Measurements from ENCODE around the gene METRNL.

Gene METRNL

GRCh38 chr17:83094291-83094690 lies 14.9 kb downstream of the METRNL start:
- no peak for FAIRE-seq

- FAIRE-seq, result no peak
These were observed 15.6 kb downstream of the METRNL start for GRCh38 chr17:83095016-83095415.

- no peak for FAIRE-seq
These were observed 17.2 kb downstream of the METRNL start for GRCh38 chr17:83096401-83097224.

GRCh38 chr17:83097831-83098230 lies 18.4 kb downstream of the METRNL start:
- FAIRE-seq, result no peak

- no peak for FAIRE-seq
These were observed 19.1 kb downstream of the METRNL start for GRCh38 chr17:83098241-83099085.

GRCh38 chr17:83099086-83099555 lies 19.7 kb downstream of the METRNL start:
- no peak for FAIRE-seq

- FAIRE-seq, result no peak
These were observed 20.3 kb downstream of the METRNL start for GRCh38 chr17:83099570-83100181.

- no peak for FAIRE-seq
These were observed 20.9 kb downstream of the METRNL start for GRCh38 chr17:83100220-83100852.

- FAIRE-seq, result no peak
These were observed 21.5 kb downstream of the METRNL start for GRCh38 chr17:83100853-83101391.

GRCh38 chr17:83101805-83102480 lies 22.5 kb downstream of the METRNL start:
- no peak for FAIRE-seq

GRCh38 chr17:83103200-83103942 lies 24.0 kb downstream of the METRNL start:
- no peak for FAIRE-seq

- FAIRE-seq, result no peak
These were observed 24.5 kb downstream of the METRNL start for GRCh38 chr17:83103943-83104311.

GRCh38 chr17:83104577-83105505 lies 25.4 kb downstream of the METRNL start:
- no peak for FAIRE-seq

GRCh38 chr17:83105512-83105911 lies 26.1 kb downstream of the METRNL start:
- FAIRE-seq, result no peak

GRCh38 chr17:83106056-83106588 lies 26.7 kb downstream of the METRNL start:
- no peak for FAIRE-seq

- no peak for FAIRE-seq
These were observed 27.7 kb downstream of the METRNL start for GRCh38 chr17:83106913-83107655.

GRCh38 chr17:83107656-83108048 lies 28.2 kb downstream of the METRNL start:
- no peak for FAIRE-seq

- FAIRE-seq, result no peak
These were observed 29.3 kb downstream of the METRNL start for GRCh38 chr17:83108709-83109108.

- no peak for FAIRE-seq
These were observed 30.0 kb downstream of the METRNL start for GRCh38 chr17:83109386-83109785.

Measured in islet of Langerhans (tissue), 1 donor.